WTC11 (cell line): Measurements from ENCODE around the gene SLC47A2. TPM values are rescaled to one million over a fixed set of nuclear protein-coding genes. Genes with fewer than 3 reads are reported as not detected.
"Not testable (repeated sequence)": the region's sequence is repeated elsewhere in the genome, so short reads cannot be mapped to it uniquely, and the experiment has no call there.

Experiments
- ATAC-seq: fragments of 200-7000 bp; cut with Tn5 transposase; 2 replicates; pipeline ENCODE4 v1.10.0; 2021; ENCODE audit warnings: mild to moderate bottlenecking, moderate library complexity
- CTCF ChIA-PET: fragments of 300-600 bp; sonication (Branson Sonifier 250); formaldehyde crosslinking; loops from one replicate; lab custom pipeline; 2021; ENCODE audit warnings: antibody characterized with exemption; lab: Charles Lee
- POLR2A ChIA-PET: fragments of 350-600 bp; sonication (Branson Sonifier 250); formaldehyde crosslinking; loops from one replicate; lab custom pipeline; 2021; ENCODE audit warnings: antibody characterized with exemption; lab: Charles Lee
- DNase-seq: peaks from one replicate; pipeline ENCODE4 v3.0.0; 2021; ENCODE audit warnings: low spot score
- H3K27ac Mint-ChIP-seq: 2 replicates; pipeline ENCODE4 v1.8.0; 2021; ENCODE audit warnings: mixed read lengths
- H3K27me3 Mint-ChIP-seq: 2 replicates; pipeline ENCODE4 v1.8.0; 2021; ENCODE audit warnings: low read depth, mild to moderate bottlenecking, moderate library complexity, mixed read lengths
- H3K36me3 Mint-ChIP-seq: 2 replicates; pipeline ENCODE4 v1.8.0; 2021; ENCODE audit warnings: mixed read lengths
- H3K4me1 Mint-ChIP-seq: 2 replicates; pipeline ENCODE4 v1.8.0; 2022; ENCODE audit warnings: mixed read lengths
- H3K4me3 Mint-ChIP-seq: 2 replicates; pipeline ENCODE4 v1.8.0; 2021; ENCODE audit warnings: mild to moderate bottlenecking, moderate library complexity, mixed read lengths
- H3K9me3 Mint-ChIP-seq: 2 replicates; pipeline ENCODE4 v1.8.0; 2021; ENCODE audit warnings: mixed read lengths
- ATF3 ChIP-seq: sonication (generic); formaldehyde crosslinking; conservative IDR thresholded peaks from 2 replicates; pipeline ENCODE4 v1.8.1; 2022; ENCODE audit warnings: mild to moderate bottlenecking, missing genetic modification reagents
- CREB1 ChIP-seq: sonication (generic); formaldehyde crosslinking; IDR thresholded peaks from 2 replicates; pipeline ENCODE4 v1.8.0; 2023; ENCODE audit warnings: mild to moderate bottlenecking, missing genetic modification reagents
- EMX1 ChIP-seq: fragments of 250-450 bp; sonication (Bioruptor Pico); IDR thresholded peaks from 2 replicates; pipeline ENCODE4 v1.8.0; 2021; ENCODE audit warnings: mild to moderate bottlenecking
- ESRRA ChIP-seq: sonication (generic); formaldehyde crosslinking; IDR thresholded peaks from 2 replicates; pipeline ENCODE4 v1.8.1; 2022; ENCODE audit warnings: mild to moderate bottlenecking, missing genetic modification reagents, borderline replicate concordance
- FOXP4 ChIP-seq: sonication (generic); formaldehyde crosslinking; IDR thresholded peaks from 2 replicates; pipeline ENCODE4 v1.8.0; 2022; ENCODE audit warnings: mild to moderate bottlenecking, missing genetic modification reagents
- GABPB1 ChIP-seq: sonication (generic); formaldehyde crosslinking; IDR thresholded peaks from 2 replicates; pipeline ENCODE4 v1.8.1; 2023; ENCODE audit warnings: mild to moderate bottlenecking, missing genetic modification reagents
- JUN ChIP-seq: sonication (generic); formaldehyde crosslinking; IDR thresholded peaks from 2 replicates; pipeline ENCODE4 v1.8.0; 2023; ENCODE audit warnings: mild to moderate bottlenecking, missing genetic modification reagents
- NR3C1 ChIP-seq: sonication (generic); formaldehyde crosslinking; conservative IDR thresholded peaks from 2 replicates; pipeline ENCODE4 v1.8.1; 2023; ENCODE audit warnings: low read depth, mild to moderate bottlenecking, missing genetic modification reagents
- OVOL2 ChIP-seq: fragments of 250-450 bp; sonication (Bioruptor Pico); IDR thresholded peaks from 2 replicates; pipeline ENCODE4 v1.9.0; 2021; ENCODE audit warnings: mild to moderate bottlenecking, borderline replicate concordance
- PRRX2 ChIP-seq: fragments of 250-450 bp; sonication (Bioruptor Pico); IDR thresholded peaks from 2 replicates; pipeline ENCODE4 v1.8.0; 2021; ENCODE audit warnings: mild to moderate bottlenecking
- SMAD3 ChIP-seq: sonication (generic); formaldehyde crosslinking; IDR thresholded peaks from 2 replicates; pipeline ENCODE4 v1.8.0; 2022; ENCODE audit warnings: missing genetic modification reagents, mild to moderate bottlenecking, borderline replicate concordance
- SOX15 ChIP-seq: fragments of 250-450 bp; sonication (Bioruptor Pico); IDR thresholded peaks from 2 replicates; pipeline ENCODE4 v1.9.0; 2021; ENCODE audit warnings: mild to moderate bottlenecking
- SP1 ChIP-seq: sonication (generic); formaldehyde crosslinking; conservative IDR thresholded peaks from 2 replicates; pipeline ENCODE4 v1.8.1; 2022; ENCODE audit warnings: missing genetic modification reagents
- ZMAT4 ChIP-seq: fragments of 250-450 bp; sonication (Bioruptor Pico); IDR thresholded peaks from 2 replicates; pipeline ENCODE4 v1.9.0; 2021; ENCODE audit warnings: mild to moderate bottlenecking
- ZNF121 ChIP-seq: sonication (generic); formaldehyde crosslinking; IDR thresholded peaks from 2 replicates; pipeline ENCODE4 v1.8.0; 2023; ENCODE audit warnings: missing genetic modification reagents
- ZNF281 ChIP-seq: sonication (generic); formaldehyde crosslinking; IDR thresholded peaks from 2 replicates; pipeline ENCODE4 v1.8.0; 2023; ENCODE audit warnings: mild to moderate bottlenecking, missing genetic modification reagents
- ZNF532 ChIP-seq: fragments of 250-450 bp; sonication (Bioruptor Pico); IDR thresholded peaks from 2 replicates; pipeline ENCODE4 v1.9.0; 2021; ENCODE audit warnings: mild to moderate bottlenecking, borderline replicate concordance
- total RNA-seq: library from RNA; stranded (reverse); gene quantifications from 3 replicates; pipeline ENCODE4 v1.2.3, GENCODE V29; 2021

Gene SLC47A2
- total RNA-seq, 1 experiment from 2014 or later, result not detected

- TF ChIP-seq ZNF532 (CRISPR knock-in tag), result no peak
- TF ChIP-seq ZNF121 (CRISPR knock-in tag), result no peak
- no peak for TF ChIP-seq JUN (CRISPR knock-in tag)
- no peak for TF ChIP-seq ZMAT4 (CRISPR knock-in tag)
- no peak for TF ChIP-seq ATF3 (CRISPR knock-in tag)
- no peak for TF ChIP-seq CREB1 (CRISPR knock-in tag)
These were observed 44.2 kb downstream of the SLC47A2 start (continued) for GRCh38 chr17:19672009-19672750.

- DNase-seq (no peak), ATAC-seq (no peak)
- no peaks in the 10 kb centered on the region for H3K4me1 Mint-ChIP-seq
- no peak overlapping the region for H3K4me3 Mint-ChIP-seq
- H3K27ac Mint-ChIP-seq, result no peak overlapping the region; the same call in 1 of the 2 replicates
- ChIA-PET CTCF (interaction anchor here (1.1 kb wide), 1 partner anchor 24 kb away, joined by 4 read pairs; no protein-coding TSS in a partner anchor), POLR2A (interaction anchor here (0.7 kb wide), 1 partner anchor 10 kb away, joined by 3 read pairs; no protein-coding TSS in a partner anchor)
- no peaks in the 10 kb centered on the region for H3K27me3 Mint-ChIP-seq
- TF ChIP-seq GABPB1 (CRISPR knock-in tag) (peak; percentile 49; the same call in 1 of the 2 replicates), PRRX2 (CRISPR knock-in tag) (no peak)
- H3K36me3 Mint-ChIP-seq, result peaks cover 64% of the 10 kb centered on the region
- peaks cover 20% of the 10 kb centered on the region for H3K9me3 Mint-ChIP-seq
These were observed 45.0 kb downstream of the SLC47A2 start for GRCh38 chr17:19671433-19671832.

- no peaks in the 10 kb centered on the region for H3K27me3 Mint-ChIP-seq
- no peaks in the 10 kb centered on the region for H3K4me1 Mint-ChIP-seq
- ATAC-seq (no peak), DNase-seq (no peak)
- H3K4me3 Mint-ChIP-seq, result no peak overlapping the region
- peaks cover 17% of the 10 kb centered on the region for H3K9me3 Mint-ChIP-seq
- POLR2A ChIA-PET, result no interaction called here
- no peak for TF ChIP-seq NR3C1 (CRISPR knock-in tag)
- TF ChIP-seq OVOL2 (CRISPR knock-in tag), result no peak
- CTCF ChIA-PET, result interaction anchor here (1.1 to 1.4 kb wide), 2 partner anchors 24 to 96 kb away, joined by 3 to 4 read pairs; no protein-coding TSS in a partner anchor
- peaks cover 63% of the 10 kb centered on the region for H3K36me3 Mint-ChIP-seq
- H3K27ac Mint-ChIP-seq, result no peak overlapping the region
These were observed 45.5 kb downstream of the SLC47A2 start for GRCh38 chr17:19670908-19671307.

- H3K27me3 Mint-ChIP-seq, H3K4me1 Mint-ChIP-seq, H3K4me3 Mint-ChIP-seq, DNase-seq, POLR2A ChIA-PET: not testable (repeated sequence)
- peaks cover 63% of the 10 kb centered on the region for H3K36me3 Mint-ChIP-seq
- 0 out of 2 replicates have a peak, but pooled peaks have one; percentile 22 for TF ChIP-seq ZNF121 (CRISPR knock-in tag)
- TF ChIP-seq, all 79 proteins: peak for 1; not testable (repeated sequence) for 78
- H3K9me3 Mint-ChIP-seq, H3K27ac Mint-ChIP-seq, ATAC-seq: not testable (repeated sequence)
- CTCF ChIA-PET, result interaction anchor here (1.4 kb wide), 1 partner anchor 97 kb away, joined by 3 read pairs; no protein-coding TSS in a partner anchor
These were observed 46.7 kb downstream of the SLC47A2 start for GRCh38 chr17:19669680-19670079.

GRCh38 chr17:19664821-19665181 is 51.6 kb downstream of the SLC47A2 start:
- ChIA-PET POLR2A (no interaction called here), CTCF (interaction anchor here (2.1 kb wide), 1 partner anchor 16 kb away, joined by 10 read pairs; the partner anchor contains the start of gene ALDH3A2)
- Mint-ChIP-seq H3K36me3 (peaks cover 55% of the 10 kb centered on the region), H3K27ac (no peak overlapping the region; the same call in 1 of the 2 replicates), H3K9me3 (no peaks in the 10 kb centered on the region), H3K4me1 (peaks cover 21% of the 10 kb centered on the region), H3K27me3 (no peaks in the 10 kb centered on the region), H3K4me3 (no peak overlapping the region)
- DNase-seq, result no peak
- ATAC-seq, result no peak
- no peak for TF ChIP-seq SP1 (CRISPR knock-in tag)
- no peak for TF ChIP-seq SMAD3 (CRISPR knock-in tag)
- TF ChIP-seq FOXP4 (CRISPR knock-in tag), result no peak
- no peak for TF ChIP-seq ESRRA (CRISPR knock-in tag)
- TF ChIP-seq EMX1, result no peak
- TF ChIP-seq SOX15 (CRISPR knock-in tag), result no peak
- no peak for TF ChIP-seq ZNF281
